SU-DHL-6 (cell line): ENCODE data around the gene PPDPF.

Experiments used
- H2AFZ ChIP-seq: fragments of 200-600 bp; sonication (generic); 2 replicates; pipeline ENCODE4 v1.6.1; 2014; ENCODE audit warnings: low read depth, mild to moderate bottlenecking, moderate library complexity, mixed read lengths, antibody characterized with exemption, low read length; ENCODE audit not compliant: severe bottlenecking
- H3F3A ChIP-seq: fragments of 200-600 bp; shearing (Covaris generic); 2 replicates; pipeline ENCODE4 v1.6.0; 2016; ENCODE audit warnings: antibody characterized with exemption, mild to moderate bottlenecking; ENCODE audit not compliant: insufficient read depth
- H3K27ac ChIP-seq: fragments of 200-600 bp; sonication (generic); 2 replicates; pipeline ENCODE4 v1.5.1; 2016; ENCODE audit warnings: low read depth, mild to moderate bottlenecking, low read length, moderate library complexity, mixed read lengths
- H3K27me3 ChIP-seq: fragments of 200-600 bp; sonication (generic), shearing (Covaris generic); 2 replicates; pipeline ENCODE4 v1.6.0; 2014; ENCODE audit warnings: mild to moderate bottlenecking, low read length
- H3K36me3 ChIP-seq: fragments of 200-600 bp; sonication (generic); 2 replicates; pipeline ENCODE4 v1.6.1; 2014; ENCODE audit warnings: mild to moderate bottlenecking, low read length, mixed read lengths
- H3K4me2 ChIP-seq: fragments of 300-600, 200-600 bp; shearing (Covaris generic), sonication (generic); 2 replicates; pipeline ENCODE4 v1.6.0; 2014; ENCODE audit warnings: low read length, low read depth, mild to moderate bottlenecking; ENCODE audit not compliant: poor library complexity, severe bottlenecking
- H3K4me3 ChIP-seq: fragments of 200-600 bp; sonication (generic); 2 replicates; pipeline ENCODE4 v1.5.1; 2014; ENCODE audit warnings: antibody characterized with exemption, low read length, mild to moderate bottlenecking, mixed read lengths; ENCODE audit not compliant: insufficient read depth, poor library complexity, severe bottlenecking
- H3K79me2 ChIP-seq: fragments of 200-600 bp; sonication (generic); 2 replicates; pipeline ENCODE4 v1.6.1; 2014; ENCODE audit warnings: mild to moderate bottlenecking, low read length, moderate library complexity; ENCODE audit not compliant: insufficient read depth
- H3K9ac ChIP-seq: fragments of 200-600 bp; sonication (generic); 2 replicates; pipeline ENCODE4 v1.7.0; 2014; ENCODE audit warnings: mild to moderate bottlenecking, low read length
- H3K9me2 ChIP-seq: fragments of 200-600 bp; sonication (generic); replicated peaks from 2 replicates; pipeline ENCODE4 v1.6.1; 2014; ENCODE audit warnings: low read length; ENCODE audit not compliant: insufficient read depth
- H3K9me3 ChIP-seq: fragments of 200-600 bp; sonication (generic); 2 replicates; pipeline ENCODE4 v1.6.1; 2014; ENCODE audit warnings: low read length, mixed read lengths; ENCODE audit not compliant: insufficient read depth
- H4K20me1 ChIP-seq: fragments of 200-600 bp; sonication (generic); 2 replicates; pipeline ENCODE4 v1.6.1; 2014; ENCODE audit warnings: low read depth, mild to moderate bottlenecking, antibody characterized with exemption, low read length, moderate library complexity, mixed read lengths
- CTCF ChIP-seq: fragments of 200-600 bp; sonication (generic); IDR thresholded peaks from one replicate; pipeline ENCODE4 v1.5.1; 2017; ENCODE audit warnings: antibody characterized with exemption, mild to moderate bottlenecking, low read length, moderate library complexity; ENCODE audit not compliant: insufficient read depth, poor library complexity, severe bottlenecking
- EZH2phosphoT487 ChIP-seq: fragments of 200-600 bp; sonication (generic), shearing (Covaris generic); conservative IDR thresholded peaks from 2 replicates; pipeline ENCODE4 v1.6.1; 2018; ENCODE audit warnings: mild to moderate bottlenecking, antibody characterized with exemption, low read length, moderate library complexity, mixed read lengths

Gene PPDPF

GRCh38 chr20:63475209-63475608 is 45.4 kb upstream of the PPDPF start:
- no peaks in the 10 kb centered on the region for H4K20me1 ChIP-seq
- H3K4me2 ChIP-seq: no peak overlapping the region

GRCh38 chr20:63477061-63477616 is 43.4 kb upstream of the PPDPF start:
- no peak overlapping the region for H2AFZ ChIP-seq
- no peaks in the 10 kb centered on the region for H3K27me3 ChIP-seq
- no peak overlapping the region for H3K27ac ChIP-seq
- H3K9ac ChIP-seq: no peak overlapping the region
- H3K9me2 ChIP-seq: no peaks in the 10 kb centered on the region
- no peak overlapping the region for H3K4me2 ChIP-seq
- TF ChIP-seq EZH2phosphoT487 (no peak), CTCF (no peak)
- no peaks in the 10 kb centered on the region for H4K20me1 ChIP-seq
- no peaks in the 10 kb centered on the region for H3K36me3 ChIP-seq
- no peak overlapping the region for H3K4me3 ChIP-seq
- H3K9me3 ChIP-seq: no peaks in the 10 kb centered on the region
- H3F3A ChIP-seq: no peaks in the 10 kb centered on the region
- no peaks in the 10 kb centered on the region for H3K79me2 ChIP-seq

More at GRCh38 chr20:63475209-63475608, 45.4 kb upstream of the PPDPF start:
- Histone ChIP-seq H3K27me3 (no peaks in the 10 kb centered on the region), H2AFZ (no peak overlapping the region), H3K9me3 (no peaks in the 10 kb centered on the region), H3K4me3 (no peak overlapping the region), H3K36me3 (no peaks in the 10 kb centered on the region), H3K27ac (no peak overlapping the region), H3F3A (no peaks in the 10 kb centered on the region), H3K9ac (no peak overlapping the region), H3K79me2 (no peaks in the 10 kb centered on the region), H3K9me2 (no peaks in the 10 kb centered on the region)
- TF ChIP-seq EZH2phosphoT487 (no peak), CTCF (no peak)

- Histone ChIP-seq H3K36me3 (no peaks in the 10 kb centered on the region), H3K9ac (no peak overlapping the region), H3F3A (no peaks in the 10 kb centered on the region), H3K9me3 (no peaks in the 10 kb centered on the region), H3K27ac (no peak overlapping the region), H3K4me3 (no peak overlapping the region), H3K27me3 (no peaks in the 10 kb centered on the region), H3K79me2 (no peaks in the 10 kb centered on the region), H3K4me2 (no peak overlapping the region), H3K9me2 (no peaks in the 10 kb centered on the region), H2AFZ (no peak overlapping the region), H4K20me1 (no peaks in the 10 kb centered on the region)
- TF ChIP-seq CTCF (no peak), EZH2phosphoT487 (no peak)
Observed at GRCh38 chr20:63477944-63478343, 42.6 kb upstream of the PPDPF start.
